ENCODE measurements around the gene BUD31.

DNA sequence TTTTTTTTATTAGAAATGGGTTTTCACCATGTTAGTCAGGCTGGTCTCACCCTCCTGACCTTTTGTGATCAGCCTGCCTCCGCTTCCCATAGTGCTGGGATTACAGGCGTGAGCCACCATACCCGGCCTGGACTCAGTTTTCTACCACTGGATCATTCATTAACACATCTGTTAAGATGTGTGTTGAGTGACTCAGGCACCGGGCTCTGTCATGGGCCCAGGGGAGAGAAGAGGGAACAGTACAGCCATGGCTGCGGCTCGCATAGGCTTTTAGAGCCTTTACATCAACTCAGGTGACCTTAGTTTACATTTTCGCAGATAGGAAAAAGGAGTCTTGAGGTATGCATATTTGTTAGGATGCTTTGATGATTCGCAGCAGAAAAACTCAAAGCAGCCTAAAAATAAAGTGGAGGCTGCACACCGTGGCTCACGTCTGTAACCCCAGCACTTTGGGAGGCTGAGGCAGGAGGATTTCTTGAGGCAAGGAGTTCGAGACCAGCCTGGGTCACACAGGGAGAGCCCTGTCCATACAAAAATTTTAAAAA lies 37.3 kb upstream of the BUD31 start:
- TF ChIP-seq POLR2A (IDR thresholded peaks at IDR 0.05; ENCODE audit: low read length): no peak
- TF ChIP-seq GATA1 (IDR thresholded peaks at IDR 0.05; ENCODE audit: low read depth, low read length): no peak

Measured in erythroblast (primary cell).